Gastroesophageal sphincter (tissue), 4 donors: ENCODE data around the gene DNAJC1. TPM values are rescaled to one million over a fixed set of nuclear protein-coding genes. Genes with fewer than 3 reads are reported as not detected.
"Not testable (repeated sequence)": the region's sequence is repeated elsewhere in the genome, so short reads cannot be mapped to it uniquely, and the experiment has no call there.

Source experiments
- ATAC-seq: fragments of 150-250 bp; one replicate; pipeline ENCODE4 v1.9.1; 2016; ENCODE audit warnings: mild to moderate bottlenecking, moderate library complexity
- H3K27ac ChIP-seq, 4 donors: fragments of 200-600 bp; sonication (generic) in 3 of 4; 1 replicate in 3 of 4; 2 replicates in 1 of 4; pipeline ENCODE4 v1.5.1; 2016 to 2019
- H3K27me3 ChIP-seq: fragments of 200-600 bp; sonication (generic); one replicate; pipeline ENCODE4 v1.5.1; 2019
- H3K36me3 ChIP-seq, 2 donors: fragments of 200-600 bp; sonication (generic); one replicate each; pipeline ENCODE4 v1.5.1; 2019; ENCODE audit warnings: control low read depth in 1 of 2
- H3K4me1 ChIP-seq, 3 donors: fragments of 200-600 bp; sonication (generic); 1 replicate in 2 of 3; 2 replicates in 1 of 3; pipeline ENCODE4 v1.5.1; 2016 to 2019; ENCODE audit warnings: control low read depth in 2 of 3
- H3K4me3 ChIP-seq, 2 donors: fragments of 200-600 bp; sonication (generic); one replicate each; pipeline ENCODE4 v1.5.1; 2019; ENCODE audit warnings: mild to moderate bottlenecking in 1 of 2, moderate library complexity in 1 of 2
- H3K9me3 ChIP-seq, 3 donors: fragments of 200-600 bp; sonication (generic); one replicate each; pipeline ENCODE4 v1.5.1; 2017 to 2019; ENCODE audit warnings: control low read depth in 2 of 3
- CTCF ChIP-seq, 4 experiments: fragments of 200-600 bp in 2 of 4; fragments of 450-650 bp in 2 of 4; sonication (generic) in 1 of 4; IDR thresholded peaks; one replicate each; pipeline ENCODE4 v1.5.1; 2017 to 2019; ENCODE audit warnings: antibody characterized with exemption in 4 of 4, mild to moderate bottlenecking in 2 of 4, moderate library complexity in 2 of 4
- EP300 ChIP-seq: sonication (generic); formaldehyde crosslinking; IDR thresholded peaks from one replicate; pipeline ENCODE4 v1.6.1; 2017; ENCODE audit warnings: antibody characterized with exemption, mild to moderate bottlenecking
- POLR2A ChIP-seq, 2 donors: fragments of 450-650 bp; IDR thresholded peaks; one replicate each; pipeline ENCODE4 v1.6.1; 2017; ENCODE audit warnings: antibody characterized with exemption in 2 of 2, mild to moderate bottlenecking in 2 of 2, moderate library complexity in 1 of 2
- POLR2AphosphoS5 ChIP-seq: sonication (generic); formaldehyde crosslinking; IDR thresholded peaks from one replicate; pipeline ENCODE4 v1.6.1; 2017; ENCODE audit warnings: antibody characterized with exemption
- WGBS, 2 donors: methylation state at CpG; one replicate each; pipeline ENCODE4 v1.1.5; 2018; ENCODE audit warnings: low coverage in 1 of 2; 5-methylcytosine and 5-hydroxymethylcytosine counted together
- total RNA-seq, 4 donors: library from RNA; depleted of rRNA; stranded (reverse); fragments of >200 nt; gene quantifications; one replicate each; pipeline ENCODE4 v1.1.0, GENCODE V29; 2016

DNAJC1 gene
- total RNA-seq, 4 donors from 2014 or later = 40.8 to 87.0 (median 65.4) TPM

- Histone ChIP-seq H3K9me3 (no peaks in the 10 kb centered on the region), H3K36me3 (no peaks in the 10 kb centered on the region), H3K27ac (no peak overlapping the region), H3K4me3 (no peak overlapping the region), H3K27me3 (peaks cover 11% of the 10 kb centered on the region), H3K4me1 (no peaks in the 10 kb centered on the region)
- ATAC-seq = no peak
- WGBS, 2 donors = 59 to 72% methylated on average over 7 to 8 of the region's 8 CpGs
- TF ChIP-seq POLR2A (IDR thresholded peaks at IDR 0.05) (no peak), CTCF (IDR thresholded peaks at IDR 0.05) (no peak), POLR2AphosphoS5 (no peak), EP300 (no peak)
Observed at GRCh38 chr10:22042557-22043326, 39.2 kb upstream of the DNAJC1 start.

- no peak for TF ChIP-seq POLR2A (IDR thresholded peaks at IDR 0.05)
- TF ChIP-seq CTCF (IDR thresholded peaks at IDR 0.05) = no peak
- no peak for TF ChIP-seq EP300
- TF ChIP-seq POLR2AphosphoS5 = no peak
- ATAC-seq = no peak
- Histone ChIP-seq H3K9me3 (peaks cover 0 to 13% (median 0%) of the 10 kb centered on the region in 3 donors), H3K27ac (no peak overlapping the region), H3K36me3 (no peaks in the 10 kb centered on the region), H3K4me3 (no peak overlapping the region), H3K27me3 (no peaks in the 10 kb centered on the region), H3K4me1 (no peaks in the 10 kb centered on the region)
- 82 to 94% methylated on average over 3 of the region's 3 CpGs for WGBS, 2 donors
Observed at GRCh38 chr10:22034333-22034732, 30.8 kb upstream of the DNAJC1 start.

DNA sequence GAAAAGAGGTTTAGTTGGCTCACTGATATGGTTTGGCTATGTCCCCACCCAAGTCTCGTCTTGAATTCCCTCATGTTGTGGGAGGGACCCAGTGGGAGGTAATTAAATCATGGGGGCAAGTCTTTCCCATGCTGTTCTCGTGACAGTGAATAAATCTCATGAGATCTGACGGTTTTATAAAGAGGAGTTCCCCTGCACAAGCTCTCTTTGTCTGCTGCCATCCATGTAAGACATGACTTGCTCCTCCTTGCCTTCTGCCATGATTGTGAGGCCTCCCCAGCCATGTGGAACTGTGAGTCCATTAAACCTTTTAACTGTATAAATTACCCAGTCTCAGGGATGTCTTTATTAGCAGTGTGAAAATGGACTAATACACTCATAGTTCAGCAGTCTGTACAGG is 28.7 kb upstream of the DNAJC1 start:
- H3K9me3 ChIP-seq = peaks cover 0 to 20% (median 0%) of the 10 kb centered on the region in 3 donors
- not testable (repeated sequence) for H3K4me3 ChIP-seq, ATAC-seq, H3K4me1 ChIP-seq, H3K27ac ChIP-seq, H3K36me3 ChIP-seq, H3K27me3 ChIP-seq
- 72 to 79% methylated on average over 3 of the region's 3 CpGs for WGBS, 2 donors

DNA sequence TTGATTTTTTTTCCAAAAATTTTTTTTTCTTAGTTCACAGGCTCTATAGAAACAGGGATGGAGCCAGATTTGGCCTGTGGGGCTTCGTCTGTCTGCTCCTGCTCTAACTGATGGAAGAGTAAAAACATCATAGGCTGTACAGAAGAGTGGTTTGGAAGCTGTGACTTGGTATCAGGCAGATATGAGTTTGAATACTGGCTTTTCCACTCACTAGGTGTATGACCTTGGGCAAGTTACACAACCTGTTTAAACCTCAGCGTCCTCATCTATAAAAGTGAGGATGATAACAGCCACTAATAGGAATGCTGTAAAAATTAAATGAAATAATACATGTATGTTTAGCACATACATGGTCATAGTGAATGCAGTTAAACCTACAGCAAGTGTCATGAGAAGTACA is 26.9 kb upstream of the DNAJC1 start:
- 91 to 96% methylated on average over 2 of the region's 2 CpGs for WGBS, 2 donors
- Histone ChIP-seq H3K36me3 (no peaks in the 10 kb centered on the region), H3K9me3 (peaks cover 0 to 28% (median 0%) of the 10 kb centered on the region in 3 donors), H3K4me3 (no peak overlapping the region), H3K27me3 (no peaks in the 10 kb centered on the region), H3K27ac (no peak overlapping the region), H3K4me1 (no peaks in the 10 kb centered on the region)
- TF ChIP-seq EP300 (no peak), POLR2A (IDR thresholded peaks at IDR 0.05) (no peak), POLR2AphosphoS5 (no peak), CTCF (IDR thresholded peaks at IDR 0.05) (no peak)
- no peak for ATAC-seq

- H3K4me1 ChIP-seq = no peaks in the 10 kb centered on the region
- no peak overlapping the region for H3K27ac ChIP-seq
- no peak for ATAC-seq
- H3K36me3 ChIP-seq = no peaks in the 10 kb centered on the region
- no peak for TF ChIP-seq EP300
- no peak for TF ChIP-seq CTCF (IDR thresholded peaks at IDR 0.05)
- no peak for TF ChIP-seq POLR2A (IDR thresholded peaks at IDR 0.05)
- no peak for TF ChIP-seq POLR2AphosphoS5
- H3K27me3 ChIP-seq = no peaks in the 10 kb centered on the region
- H3K9me3 ChIP-seq = peaks cover 0 to 22% (median 0%) of the 10 kb centered on the region in 3 donors
- H3K4me3 ChIP-seq = no peak overlapping the region
- WGBS, 2 donors = 60 to 79% methylated on average over 12 of the region's 12 CpGs
Observed at GRCh38 chr10:22029445-22030236, 26.1 kb upstream of the DNAJC1 start.
